Endothelial cell of umbilical vein (primary cell): ENCODE measurements around the gene WDR72. TPM values are rescaled to one million over a fixed set of nuclear protein-coding genes. Genes with fewer than 3 reads are reported as not detected.

ENCODE experiments used
- BruUV-seq: library from RNA; stranded (reverse); fragments of 400-500 nt; replicated peaks from 2 replicates; lab custom pipeline; 2021; lab: Mats Ljungman, UMichigan
- CTCF ChIA-PET: fragments of 300-600, 350-600 bp; sonication (Branson Sonifier 250); formaldehyde crosslinking; loops from one replicate; lab custom pipeline; 2021; ENCODE audit warnings: antibody characterized with exemption, inconsistent platforms; lab: Charles Lee
- POLR2A ChIA-PET: fragments of 300-600, 350-600 bp; sonication (Branson Sonifier 250); formaldehyde crosslinking; loops from one replicate; lab custom pipeline; 2021; ENCODE audit warnings: antibody characterized with exemption, inconsistent platforms; lab: Charles Lee
- DNase-seq: peaks from one replicate; pipeline ENCODE4 v3.0.0-alpha.2; 2011; ENCODE audit warnings: low read depth, low spot score
- FAIRE-seq: peaks from 2 replicates; lab custom pipeline; 2011; peaks lifted over from hg19 to GRCh38; lab: Jason Lieb, UNC
- H2AFZ ChIP-seq: 2 replicates; pipeline ENCODE4 v1.6.0; 2012; ENCODE audit warnings: low read depth, low read length, control low read depth, inconsistent platforms
- H3K27ac ChIP-seq: 2 replicates; pipeline ENCODE4 v1.5.1; 2011; ENCODE audit warnings: low read depth, mild to moderate bottlenecking, control low read depth, low read length, moderate library complexity; ENCODE audit not compliant: insufficient read depth
- H3K27me3 ChIP-seq, 2 experiments: 2 replicates each; pipeline versions ENCODE4 v1.6.0 to v1.6.1; 2011; ENCODE audit warnings: low read length in 2 of 2, mixed read lengths in 1 of 2; ENCODE audit not compliant: control insufficient read depth in 2 of 2, insufficient read depth in 2 of 2
- H3K36me3 ChIP-seq, 2 experiments: 2 replicates in 1 of 2; 3 replicates in 1 of 2; pipeline ENCODE4 v1.5.1; 2011; ENCODE audit warnings: low read length in 2 of 2, mild to moderate bottlenecking in 1 of 2, moderate library complexity in 1 of 2; ENCODE audit not compliant: control insufficient read depth in 2 of 2, insufficient read depth in 2 of 2; ENCODE audit errors: extremely low read depth in 1 of 2
- H3K4me1 ChIP-seq: 3 replicates; pipeline ENCODE4 v1.5.1; 2011; ENCODE audit warnings: mild to moderate bottlenecking, low read length; ENCODE audit not compliant: control insufficient read depth, insufficient read depth; ENCODE audit errors: extremely low read depth
- H3K4me2 ChIP-seq: 2 replicates; pipeline ENCODE4 v1.6.1; 2011; ENCODE audit warnings: low read length, control low read depth, mixed read lengths; ENCODE audit not compliant: insufficient read depth
- H3K4me3 ChIP-seq, 3 experiments: fragments of 200-600 bp in 1 of 3; sonication (generic), shearing (Covaris generic) in 1 of 3; replicated peaks in 1 of 3; 2 replicates each; pipeline ENCODE4 v1.5.1; 2011 to 2016; ENCODE audit warnings: control low read depth in 3 of 3, low read length in 3 of 3, mild to moderate bottlenecking in 2 of 3, inconsistent platforms in 1 of 3, low read depth in 1 of 3, moderate library complexity in 1 of 3; ENCODE audit not compliant: insufficient read depth in 1 of 3
- H3K79me2 ChIP-seq: 2 replicates; pipeline ENCODE4 v1.6.0; 2012; ENCODE audit warnings: low read length, inconsistent platforms; ENCODE audit not compliant: control insufficient read depth, insufficient read depth
- H3K9ac ChIP-seq: replicated peaks from 2 replicates; pipeline ENCODE3; 2011; ENCODE audit warnings: low read length, control low read depth; ENCODE audit not compliant: insufficient read depth; ENCODE audit errors: extremely low read depth
- H3K9me1 ChIP-seq: replicated peaks from 3 replicates; pipeline ENCODE4 v1.6.0; 2011; ENCODE audit warnings: mild to moderate bottlenecking, low read length; ENCODE audit not compliant: control insufficient read depth, insufficient read depth; ENCODE audit errors: extremely low read depth
- H3K9me3 ChIP-seq: replicated peaks from 2 replicates; pipeline ENCODE4 v1.5.1; 2012; ENCODE audit warnings: low read length, inconsistent platforms; ENCODE audit not compliant: control insufficient read depth, insufficient read depth
- H4K20me1 ChIP-seq: replicated peaks from 2 replicates; pipeline ENCODE3; 2011; ENCODE audit warnings: mild to moderate bottlenecking, low read length; ENCODE audit not compliant: control insufficient read depth, insufficient read depth; ENCODE audit errors: extremely low read depth
- CTCF ChIP-seq, 2 donors: IDR thresholded peaks; 1 replicate in 1 of 2; 2 replicates in 1 of 2; pipeline ENCODE4 v1.5.1; 2011; ENCODE audit warnings: low read length in 2 of 2, mild to moderate bottlenecking in 2 of 2, moderate library complexity in 2 of 2, control low read depth in 1 of 2, inconsistent platforms in 1 of 2, low read depth in 1 of 2; ENCODE audit not compliant: insufficient read depth in 1 of 2; ENCODE audit errors: extremely low read depth in 1 of 2
- EZH2 ChIP-seq: IDR thresholded peaks from 2 replicates; pipeline ENCODE4 v1.6.1; 2012; ENCODE audit warnings: borderline replicate concordance, low read depth, mild to moderate bottlenecking, moderate library complexity, low read length, inconsistent platforms; ENCODE audit not compliant: severe bottlenecking
- FOS ChIP-seq: IDR thresholded peaks from 2 replicates; pipeline ENCODE4 v1.6.1; 2011; ENCODE audit warnings: mild to moderate bottlenecking, low read length, moderate library complexity, borderline replicate concordance; ENCODE audit not compliant: insufficient read depth
- GATA2 ChIP-seq: IDR thresholded peaks from 2 replicates; pipeline ENCODE4 v1.7.0; 2011; ENCODE audit warnings: low read depth, mild to moderate bottlenecking, moderate library complexity, mixed read lengths, low read length; ENCODE audit not compliant: insufficient read length, insufficient read depth
- JUN ChIP-seq: IDR thresholded peaks from 2 replicates; pipeline ENCODE4 v1.6.1; 2011; ENCODE audit warnings: borderline replicate concordance, low read depth; ENCODE audit not compliant: insufficient read length, insufficient read depth
- MYC ChIP-seq: IDR thresholded peaks from one replicate; pipeline ENCODE4 v1.6.1; 2011; ENCODE audit warnings: mild to moderate bottlenecking, low read depth, low read length
- POLR2A ChIP-seq: IDR thresholded peaks from 2 replicates; pipeline ENCODE4 v1.6.1; 2012; ENCODE audit warnings: low read depth, mild to moderate bottlenecking, control low read depth, low read length
- POLR2AphosphoS5 ChIP-seq: IDR thresholded peaks from 2 replicates; pipeline ENCODE4 v1.6.1; 2012; ENCODE audit warnings: low read depth, mild to moderate bottlenecking, control low read depth, low read length, moderate library complexity; ENCODE audit not compliant: insufficient read depth
- dilution Hi-C: fragments of 300-500 bp; cut with MboI; formaldehyde crosslinking; loops from one replicate; pipeline ENCODE4 v1.15.0; 2019; ENCODE audit warnings: low sequenced_read_pairs; ENCODE audit not compliant: extremely low pct_ligation_motif_present
- intact Hi-C: fragments of 100-400 bp; cut with micrococcal nuclease; formaldehyde crosslinking; loops from one replicate; pipeline ENCODE4 v1.10.0; 2022
- polyA plus RNA-seq, 4 experiments: library from polyadenylated mRNA; depleted of rRNA in 3 of 4; stranded (reverse) in 3 of 4; unstranded in 1 of 4; fragments of >200 nt; gene quantifications; 2 replicates each; pipeline versions ENCODE4 v1.2.1 to v1.2.3, GENCODE V29; 2011 to 2012; ENCODE audit warnings: missing spikeins in 1 of 4
- total RNA-seq: library from RNA; stranded (reverse); gene quantifications from 2 replicates; pipeline ENCODE4 v1.2.3, GENCODE V29; 2021
- TF ChIP-seq, protein P1 (sequence below): IDR thresholded peaks from 2 replicates; pipeline ENCODE4 v1.6.1; 2011; ENCODE audit not compliant: insufficient read depth, insufficient read length

Gene WDR72
- total and polyA plus RNA-seq, 2 donors (not counting 3 experiments of a cell fraction or from before 2014, with no cell fraction given) = not detected

GRCh38 chr15:53511175-53511574 lies 248.3 kb downstream of the WDR72 start:
- Histone ChIP-seq H3K4me1 (no peaks in the 10 kb centered on the region), H3K36me3 (no peaks in the 10 kb centered on the region), H3K27ac (no peak overlapping the region), H3K9me1 (no peaks in the 10 kb centered on the region), H2AFZ (no peak overlapping the region), H3K9me3 (no peaks in the 10 kb centered on the region), H3K4me2 (no peak overlapping the region), H4K20me1 (no peaks in the 10 kb centered on the region), H3K27me3 (no peaks in the 10 kb centered on the region), H3K79me2 (no peaks in the 10 kb centered on the region), H3K9ac (no peak overlapping the region), H3K4me3 (no peak overlapping the region)
- dilution Hi-C loops (no loop called here), intact Hi-C loops (no loop called here)
- TF ChIP-seq POLR2AphosphoS5 (no peak), FOS (no peak), EZH2 (no peak), GATA2 (no peak), MYC (no peak)
- no TSS peak for BruUV-seq
- ChIA-PET CTCF (no interaction called here), POLR2A (no interaction called here)
- FAIRE-seq = no peak
- DNase-seq = no peak

GRCh38 chr15:53506370-53506769 lies 253.1 kb downstream of the WDR72 start:
- intact Hi-C loops = no loop called here
- no peak for DNase-seq
- no TSS peak for BruUV-seq
- no peak overlapping the region for H2AFZ ChIP-seq
- no peak overlapping the region for H3K9ac ChIP-seq
- dilution Hi-C loops = no loop called here
- H3K27ac ChIP-seq = no peak overlapping the region
- no peak overlapping the region for H3K4me2 ChIP-seq
- no peaks in the 10 kb centered on the region for H3K27me3 ChIP-seq
- no peaks in the 10 kb centered on the region for H3K4me1 ChIP-seq
- FAIRE-seq = no peak
- no peaks in the 10 kb centered on the region for H3K9me1 ChIP-seq
- POLR2A ChIA-PET = no interaction called here
- no peaks in the 10 kb centered on the region for H3K36me3 ChIP-seq
- H3K9me3 ChIP-seq = no peaks in the 10 kb centered on the region
- no peak for TF ChIP-seq POLR2AphosphoS5
- TF ChIP-seq FOS = no peak
- TF ChIP-seq GATA2 = no peak
- TF ChIP-seq, protein P1, sequence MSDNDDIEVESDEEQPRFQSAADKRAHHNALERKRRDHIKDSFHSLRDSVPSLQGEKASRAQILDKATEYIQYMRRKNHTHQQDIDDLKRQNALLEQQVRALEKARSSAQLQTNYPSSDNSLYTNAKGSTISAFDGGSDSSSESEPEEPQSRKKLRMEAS = no peak
- no peak for TF ChIP-seq MYC
- TF ChIP-seq POLR2A = no peak
- no peak for TF ChIP-seq JUN
- no peak for TF ChIP-seq EZH2
- TF ChIP-seq CTCF (IDR thresholded peaks at IDR 0.05; ENCODE audit: extremely low read depth in 1 of 2, insufficient read depth in 1 of 2, low read depth in 1 of 2, low read length in 2 of 2) = no peak
- no peaks in the 10 kb centered on the region for H4K20me1 ChIP-seq
- CTCF ChIA-PET = no interaction called here
- H3K79me2 ChIP-seq = no peaks in the 10 kb centered on the region
- H3K4me3 ChIP-seq = no peak overlapping the region
